Heart right ventricle (tissue), 16 donors: Measurements from ENCODE around the gene LRP2. TPM values are rescaled to one million over a fixed set of nuclear protein-coding genes. Genes with fewer than 3 reads are reported as not detected.

Experiments
- ATAC-seq, 8 donors: fragments of 200-7000 bp; cut with Tn5 transposase; one replicate each; pipeline ENCODE4 v1.9.1; 2020; ENCODE audit warnings: mild to moderate bottlenecking in 8 of 8, moderate library complexity in 8 of 8, moderate number of reproducible peaks in 1 of 8
- DNase-seq, 2 donors: peaks; one replicate each; pipeline ENCODE4 v3.0.0-alpha.2; 2020
- H3K27ac ChIP-seq, 10 donors: fragments of 200-600 bp; sonication (generic) in 2 of 10; one replicate each; pipeline versions ENCODE4 v1.5.0 to v1.8.0; 2020 to 2022; ENCODE audit warnings: mild to moderate bottlenecking in 3 of 10
- H3K27me3 ChIP-seq, 7 donors: fragments of 200-600 bp; one replicate each; pipeline ENCODE4 v1.8.0; 2021 to 2022; ENCODE audit warnings: mild to moderate bottlenecking in 2 of 7
- H3K36me3 ChIP-seq, 9 donors: fragments of 200-600 bp; sonication (generic) in 1 of 9; one replicate each; pipeline versions ENCODE4 v1.5.0 to v1.8.0; 2020 to 2022; ENCODE audit warnings: mild to moderate bottlenecking in 2 of 9
- H3K4me1 ChIP-seq, 9 donors: fragments of 200-600 bp; sonication (generic) in 1 of 9; one replicate each; pipeline versions ENCODE4 v1.5.0 to v1.8.0; 2020 to 2022; ENCODE audit warnings: mild to moderate bottlenecking in 4 of 9
- H3K4me3 ChIP-seq, 10 donors: fragments of 200-600 bp; sonication (generic) in 2 of 10; one replicate each; pipeline versions ENCODE4 v1.5.0 to v1.8.0; 2020 to 2022; ENCODE audit warnings: mild to moderate bottlenecking in 7 of 10, moderate library complexity in 2 of 10
- H3K9me3 ChIP-seq, 11 donors: fragments of 200-600 bp in 10 of 11; sonication (generic) in 2 of 11; one replicate each; pipeline versions ENCODE4 v1.5.0 to v1.8.0; 2013 to 2022; ENCODE audit warnings: mild to moderate bottlenecking in 2 of 11, control low read depth in 1 of 11, moderate library complexity in 1 of 11
- CTCF ChIP-seq, 9 donors: fragments of 200-600 bp; sonication (generic) in 2 of 9; IDR thresholded peaks; one replicate each; pipeline versions ENCODE4 v1.5.0 to v1.8.0; 2021 to 2022; ENCODE audit warnings: antibody characterized with exemption in 9 of 9, mild to moderate bottlenecking in 5 of 9, moderate library complexity in 1 of 9
- WGBS, 2 donors: extraction: QIAGEN DNeasy Blood & Tissue Kit; methylation state at CpG; one replicate each; pipeline ENCODE4 v1.1.7; 2013; ENCODE audit warnings: inconsistent platforms in 1 of 2; 5-methylcytosine and 5-hydroxymethylcytosine counted together
- intact Hi-C, 10 donors: fragments of 100-400 bp; cut with DNase I; formaldehyde crosslinking; loops; one replicate each; pipeline versions ENCODE4 v1.11.1 to v1.14.2; 2022
- polyA plus RNA-seq, 2 donors: library from polyadenylated mRNA; stranded (reverse); fragments of 200-250 nt; gene quantifications; one replicate each; pipeline ENCODE4 v1.2.3, GENCODE V29; 2013
- total RNA-seq, 10 donors: library from RNA; stranded (reverse); fragmentation: NEBNext Ultra II Directional in 3 of 10; extraction: Animal tissue kit (Norgen Biotek cat#: 25700) in 3 of 10; gene quantifications; one replicate each; pipeline versions ENCODE4 v1.2.1 to v1.2.4, GENCODE V29; 2021 to 2023
- donor health status: Arrhythmogenic right ventricular cardiomyopathy.
- donor health status: ischemic (EF 13 %, LVEDD 7.1; RV severe dilation, severe dysfunction).
- donor health status: healthy with polysubstance abuse.
- donor health status: DM: no; HTN: yes; CAD: no.
- donor health status: DM: no; HTN: no; CAD: no.
- donor health status: ischemic (EF 25% LVEDD 6.9; RV normal size, moderate dysfunction).
- donor health status: ischemic (EF 25% LVEDD 5.7; RV mildly dilated, moderate dysfunction).
- donor health status: healthy.
- donor health status: DM: yes; HTN: yes; CAD: no.
- donor health status: Ischemic cardiomyopathy.
- donor health status: ischemic (EF 35%, LVEDD 5.7; RV mildly dilated, moderate dysfunction).
- donor health status: nonischemic (EF 11% LVEDD 7.7; RV severe dilation, severe dysfunction).
- donor health status: DM: yes; HTN: yes; CAD: no.
- donor health status: PGD.
- donor health status: ischemic (EF 29% LVEDD 5.4; RV normal size, mild dysfunction).
- donor health status: nonischemic (EF 23%, LVEDD 6.1; RV moderate dilation, normal function).

The LRP2 gene
- total and polyA plus RNA-seq, 12 donors, result 0.06 to 1.3 (median 0.27) TPM; not detected in 8

DNA sequence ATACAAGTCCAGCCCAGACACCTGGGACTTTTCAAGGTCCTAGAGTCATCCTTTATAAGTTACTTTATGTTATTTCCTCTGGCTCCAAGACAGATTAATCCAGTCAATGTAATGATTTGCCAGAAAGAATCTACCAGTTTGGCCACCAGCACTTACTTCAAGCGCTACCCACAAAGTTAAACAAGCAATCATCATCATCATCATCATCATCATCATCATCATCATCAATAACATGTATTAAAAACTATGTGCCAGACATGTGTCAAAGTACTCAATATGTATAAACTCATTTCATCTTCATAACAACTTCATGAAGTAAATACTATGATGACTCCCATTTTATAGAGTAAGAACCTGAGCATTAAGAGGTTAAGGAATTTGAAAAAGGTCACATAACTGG is 64.3 kb downstream of the LRP2 start:
- Histone ChIP-seq H3K36me3 (no peaks in the 10 kb centered on the region), H3K27ac (no peak overlapping the region), H3K4me3 (no peak overlapping the region), H3K27me3 (peaks cover 0 to 13% (median 0%) of the 10 kb centered on the region in 7 donors), H3K9me3 (no peaks in the 10 kb centered on the region), H3K4me1 (no peaks in the 10 kb centered on the region)
- intact Hi-C loops, result no loop called here
- WGBS, 2 donors, result 90 to 95% methylated on average over 1 of the region's 1 CpG
- TF ChIP-seq CTCF (IDR thresholded peaks at IDR 0.05), result no peak
- no peak for ATAC-seq
- DNase-seq, result no peak

DNA sequence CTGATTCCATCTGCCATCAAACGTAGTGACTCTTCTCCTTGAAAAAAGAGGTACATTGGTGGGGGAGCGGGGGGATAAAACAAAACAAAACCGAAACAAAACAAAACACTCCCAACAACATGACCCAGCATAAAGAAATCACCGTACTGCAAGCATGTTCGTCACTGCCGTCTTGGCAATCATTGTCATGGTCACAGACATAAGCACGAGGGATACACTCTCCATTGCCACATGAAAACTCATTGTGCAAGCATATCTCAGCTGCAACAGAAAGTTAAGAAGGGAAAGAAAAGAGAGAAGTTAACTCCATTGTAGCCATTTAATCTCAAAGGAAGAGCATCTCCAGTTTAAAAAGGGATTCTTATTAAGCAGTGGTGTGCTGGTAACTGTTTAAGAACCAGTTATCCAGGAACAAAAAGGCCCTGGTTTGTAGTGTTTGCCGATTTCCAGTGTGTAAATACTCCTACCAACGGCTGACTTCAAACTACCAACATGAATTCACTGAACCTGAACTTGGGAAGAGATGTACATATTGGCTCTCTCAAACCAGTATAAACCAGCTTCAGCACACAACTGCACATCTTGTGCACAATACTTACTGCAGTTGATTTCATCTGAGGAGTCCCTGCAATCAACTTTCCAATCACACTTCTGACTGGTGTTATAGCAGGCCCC is 68.2 kb downstream of the LRP2 start:
- ATAC-seq (no peak), DNase-seq (no peak)
- H3K36me3 ChIP-seq, result no peaks in the 10 kb centered on the region
- no peak overlapping the region for H3K4me3 ChIP-seq
- intact Hi-C loops, result no loop called here
- no peak overlapping the region for H3K27ac ChIP-seq
- 77 to 82% methylated on average over 9 of the region's 9 CpGs for WGBS, 2 donors
- no peak for TF ChIP-seq CTCF (IDR thresholded peaks at IDR 0.05)
- peaks cover 0 to 12% (median 0%) of the 10 kb centered on the region in 7 donors for H3K27me3 ChIP-seq
- H3K9me3 ChIP-seq, result no peaks in the 10 kb centered on the region
- H3K4me1 ChIP-seq, result no peaks in the 10 kb centered on the region

DNA sequence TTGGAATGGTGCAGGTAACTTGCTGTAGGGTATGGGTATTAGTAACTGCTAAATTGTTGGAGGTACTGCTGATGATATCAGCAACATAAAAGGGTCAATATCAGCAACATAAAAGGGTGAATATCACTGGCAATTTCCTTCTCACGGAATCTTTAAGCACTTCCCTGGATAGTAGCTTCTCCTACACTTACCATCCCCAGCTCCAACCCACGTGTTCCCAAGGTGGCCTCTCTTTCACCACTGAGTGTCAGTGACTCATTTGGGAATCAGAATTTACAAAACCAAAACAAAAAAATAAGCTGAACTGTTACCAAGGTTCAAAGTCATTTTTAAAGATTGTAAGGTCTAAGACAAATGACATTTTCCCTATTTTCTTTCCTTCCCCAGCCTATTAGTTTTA is 70.8 kb downstream of the LRP2 start:
- intact Hi-C loops, result no loop called here
- Histone ChIP-seq H3K9me3 (no peaks in the 10 kb centered on the region), H3K4me1 (no peaks in the 10 kb centered on the region), H3K27me3 (peaks cover 0 to 5% (median 0%) of the 10 kb centered on the region in 7 donors), H3K27ac (no peak overlapping the region), H3K4me3 (no peak overlapping the region), H3K36me3 (no peaks in the 10 kb centered on the region)
- TF ChIP-seq CTCF (IDR thresholded peaks at IDR 0.05), result no peak
- ATAC-seq (no peak), DNase-seq (no peak)
- WGBS, 2 donors, result 39 to 41% methylated on average over 2 of the region's 2 CpGs

DNA sequence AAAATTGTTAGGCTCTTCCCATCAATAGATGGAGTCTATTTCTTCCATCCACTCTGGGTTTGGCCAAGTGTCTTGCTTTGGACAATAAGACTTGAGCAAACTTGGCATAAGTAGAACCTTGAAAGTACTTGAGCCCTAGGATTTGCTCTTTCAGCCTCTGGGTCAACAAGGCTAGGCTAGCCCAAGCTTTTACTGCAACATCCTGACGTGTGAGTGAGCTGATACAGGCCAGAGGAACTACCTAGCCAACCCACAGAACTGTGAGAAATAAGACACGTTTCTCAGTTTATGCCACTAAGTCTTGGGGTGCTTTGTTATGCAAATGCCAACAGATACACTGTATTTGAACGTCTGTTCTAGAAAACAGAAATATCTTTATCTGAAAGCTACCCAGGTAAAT is 71.9 kb downstream of the LRP2 start:
- Histone ChIP-seq H3K4me3 (no peak overlapping the region), H3K27ac (no peak overlapping the region), H3K27me3 (peaks cover 0 to 2% (median 0%) of the 10 kb centered on the region in 7 donors), H3K4me1 (no peaks in the 10 kb centered on the region), H3K9me3 (no peaks in the 10 kb centered on the region), H3K36me3 (no peaks in the 10 kb centered on the region)
- ATAC-seq, result no peak
- 44 to 50% methylated on average over 3 of the region's 3 CpGs for WGBS, 2 donors
- intact Hi-C loops, result no loop called here
- no peak for DNase-seq
- TF ChIP-seq CTCF (IDR thresholded peaks at IDR 0.05), result no peak
